Measurements from ENCODE around the gene STAM2.
"Not testable (repeated sequence)": the region's sequence is repeated elsewhere in the genome, so short reads cannot be mapped to it uniquely, and the experiment has no call there.

The STAM2 gene

GRCh38 chr2:152120430-152120829 is 55.1 kb downstream of the STAM2 start:
- no peaks in the 10 kb centered on the region for H3K27me3 ChIP-seq
- H3K36me3 ChIP-seq: no peaks in the 10 kb centered on the region
- TF ChIP-seq CTCF (IDR thresholded peaks at IDR 0.05; ENCODE audit: low read depth, low read length): no peak
- H3K4me1 ChIP-seq: no peaks in the 10 kb centered on the region
- DNase-seq: no peak
- H3K9me3 ChIP-seq: no peaks in the 10 kb centered on the region
- no peak overlapping the region for H3K4me3 ChIP-seq (ENCODE audit: low read depth, low read length)

- H3K4me3 ChIP-seq (ENCODE audit: low read depth, low read length): no peak overlapping the region
- no peaks in the 10 kb centered on the region for H3K27me3 ChIP-seq
- TF ChIP-seq CTCF (IDR thresholded peaks at IDR 0.05; ENCODE audit: low read depth, low read length): no peak
- DNase-seq: no peak
- no peaks in the 10 kb centered on the region for H3K4me1 ChIP-seq
- no peaks in the 10 kb centered on the region for H3K9me3 ChIP-seq
- H3K36me3 ChIP-seq: no peaks in the 10 kb centered on the region
Observed at GRCh38 chr2:152115952-152116351, 59.6 kb downstream of the STAM2 start.

GRCh38 chr2:152114366-152114765 is 61.2 kb downstream of the STAM2 start:
- Histone ChIP-seq H3K4me1 (no peaks in the 10 kb centered on the region), H3K9me3 (no peaks in the 10 kb centered on the region), H3K27me3 (no peaks in the 10 kb centered on the region), H3K36me3 (no peaks in the 10 kb centered on the region), H3K4me3 (ENCODE audit: low read depth, low read length) (no peak overlapping the region)
- no peak for DNase-seq
- TF ChIP-seq CTCF (IDR thresholded peaks at IDR 0.05; ENCODE audit: low read depth, low read length): no peak

- H3K4me3 ChIP-seq (ENCODE audit: low read depth, low read length); DNase-seq; H3K9me3 ChIP-seq: not testable (repeated sequence)
Observed at GRCh38 chr2:152107140-152107539, 68.4 kb downstream of the STAM2 start.

GRCh38 chr2:152106464-152106863 is 69.1 kb downstream of the STAM2 start:
- Histone ChIP-seq H3K9me3 (no peaks in the 10 kb centered on the region), H3K4me1 (no peaks in the 10 kb centered on the region), H3K27me3 (no peaks in the 10 kb centered on the region), H3K36me3 (no peaks in the 10 kb centered on the region), H3K4me3 (ENCODE audit: low read depth, low read length) (no peak overlapping the region)
- DNase-seq: no peak
- TF ChIP-seq CTCF (IDR thresholded peaks at IDR 0.05; ENCODE audit: low read depth, low read length): no peak

More at GRCh38 chr2:152107140-152107539, 68.4 kb downstream of the STAM2 start:
- not testable (repeated sequence) for H3K4me1 ChIP-seq, H3K27me3 ChIP-seq, H3K36me3 ChIP-seq

GRCh38 chr2:152103271-152103670 is 72.3 kb downstream of the STAM2 start:
- Histone ChIP-seq H3K4me3 (ENCODE audit: low read depth, low read length) (no peak overlapping the region), H3K36me3 (no peaks in the 10 kb centered on the region), H3K4me1 (no peaks in the 10 kb centered on the region), H3K27me3 (peaks cover 23% of the 10 kb centered on the region), H3K9me3 (no peaks in the 10 kb centered on the region)
- no peak for DNase-seq
- TF ChIP-seq CTCF (IDR thresholded peaks at IDR 0.05; ENCODE audit: low read depth, low read length): no peak

- Histone ChIP-seq H3K4me3 (ENCODE audit: low read depth, low read length) (no peak overlapping the region), H3K36me3 (no peaks in the 10 kb centered on the region), H3K27me3 (peaks cover 44% of the 10 kb centered on the region), H3K4me1 (no peaks in the 10 kb centered on the region), H3K9me3 (no peaks in the 10 kb centered on the region)
- TF ChIP-seq CTCF (IDR thresholded peaks at IDR 0.05; ENCODE audit: low read depth, low read length): no peak
- no peak for DNase-seq
Observed at GRCh38 chr2:152100961-152101360, 74.6 kb downstream of the STAM2 start.
